Renal cortex interstitium (tissue), 11 donors: Measurements from ENCODE around the gene UPP1. TPM values are rescaled to one million over a fixed set of nuclear protein-coding genes. Genes with fewer than 3 reads are reported as not detected.
A peak's percentile ranks its signal among the peaks of the same experiment; 100 is the strongest.
"Not testable (repeated sequence)": the region's sequence is repeated elsewhere in the genome, so short reads cannot be mapped to it uniquely, and the experiment has no call there.

Experiments used
- DNase-seq, 11 donors: peaks; one replicate each; pipeline ENCODE4 v3.0.0-alpha.2; 2013; ENCODE audit warnings: low read depth in 9 of 11, low spot score in 4 of 11; ENCODE audit errors: extremely low read depth in 1 of 11
- polyA plus RNA-seq, 3 donors: library from polyadenylated mRNA; unstranded; fragments of 120-200 nt; gene quantifications; one replicate each; pipeline ENCODE4 v1.2.1, GENCODE V29; 2013; ENCODE audit not compliant: insufficient read length in 3 of 3

Gene UPP1
- polyA plus RNA-seq, 3 donors: 9.0 to 14.6 (median 11.9) TPM

DNA sequence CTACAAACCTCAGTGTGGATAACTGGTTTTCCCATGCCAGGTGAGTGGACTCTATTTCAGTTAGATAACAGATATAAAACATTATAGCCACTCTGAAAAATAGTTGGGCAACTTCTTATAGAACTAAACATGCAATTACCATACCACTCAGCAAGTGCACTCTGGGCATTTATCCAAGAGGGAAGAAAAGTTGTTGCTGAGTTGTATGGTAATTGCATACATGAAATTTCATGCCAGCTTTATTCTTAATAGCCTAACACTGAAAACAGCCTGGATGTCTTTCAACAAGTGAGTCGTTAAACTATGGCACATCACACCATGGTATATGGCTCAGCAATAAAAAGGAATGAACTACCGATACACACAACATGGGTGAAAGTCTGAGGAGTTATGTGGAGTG, 10.6 kb upstream of the UPP1 start:
- DNase-seq: no peak

GRCh38 chr7:48082378-48082777, 6.7 kb upstream of the UPP1 start:
- DNase-seq: not testable (repeated sequence)

DNA sequence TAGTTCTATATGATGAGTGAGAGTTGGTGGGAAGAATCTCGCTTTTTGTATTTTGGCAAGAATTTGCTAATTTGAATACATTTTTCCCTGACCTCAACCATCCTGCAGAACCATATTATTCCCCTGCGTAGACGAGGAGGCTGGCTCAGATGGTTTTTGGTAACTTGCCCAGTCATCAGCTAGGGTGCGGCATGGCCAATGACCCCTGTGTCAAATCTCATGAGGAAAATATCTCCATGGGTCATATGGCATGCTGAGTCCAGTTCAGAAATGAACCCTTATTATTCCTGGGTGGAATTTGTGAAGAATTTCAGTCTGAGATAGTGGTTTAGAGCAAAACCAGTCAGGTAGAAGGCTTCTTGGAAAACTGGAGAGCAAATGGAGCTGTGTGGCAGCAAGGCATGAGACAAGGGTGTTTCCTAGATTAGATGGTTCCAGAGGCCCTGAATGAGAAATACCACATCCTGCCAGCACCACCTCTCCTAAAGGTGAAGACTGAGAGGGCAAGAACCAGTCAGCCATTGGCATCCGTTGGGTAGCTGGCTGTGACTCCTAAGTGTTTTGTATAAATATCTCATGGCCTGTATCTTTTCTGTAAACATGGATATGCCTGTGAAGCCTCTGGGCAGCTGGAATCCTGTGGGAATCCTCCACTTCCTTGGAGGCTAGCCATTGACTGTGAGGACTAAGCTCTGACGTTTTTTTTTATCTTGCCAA, 5.8 kb upstream of the UPP1 start:
- no peak for DNase-seq

DNA sequence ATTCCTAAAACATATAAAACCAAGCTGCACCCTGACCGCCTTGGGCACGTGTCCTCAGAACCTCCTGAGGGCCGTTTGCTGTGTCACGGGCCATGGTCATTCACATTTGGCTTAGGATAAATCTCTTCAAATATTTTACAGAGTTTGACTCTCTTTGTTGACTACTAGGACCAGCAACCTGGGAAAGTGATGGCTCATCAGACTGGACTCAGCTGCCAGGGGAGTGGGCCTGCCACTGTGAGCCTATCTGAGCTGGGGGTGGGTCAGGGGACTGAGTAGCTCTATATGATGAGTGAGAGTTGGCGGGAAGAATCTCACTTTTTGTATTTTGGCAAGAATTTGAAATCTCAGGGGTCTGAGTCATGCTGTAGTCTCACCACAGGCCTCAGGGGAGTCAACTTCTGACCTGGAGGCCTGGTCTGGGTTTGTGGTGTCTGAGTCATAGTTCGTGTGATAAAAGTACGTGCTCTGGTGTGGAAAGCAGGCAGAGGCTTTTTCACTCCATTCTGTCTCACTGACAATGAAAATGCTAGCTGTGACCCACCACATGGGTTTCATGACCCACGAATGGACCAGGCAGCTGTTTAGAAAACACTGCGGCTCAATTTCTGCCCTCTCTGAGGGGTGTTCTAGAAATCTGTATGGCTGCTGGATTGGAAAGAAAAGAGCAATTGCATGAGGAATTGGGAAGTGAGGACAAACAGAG, 4.2 kb upstream of the UPP1 start:
- DNase-seq: no peak

DNA sequence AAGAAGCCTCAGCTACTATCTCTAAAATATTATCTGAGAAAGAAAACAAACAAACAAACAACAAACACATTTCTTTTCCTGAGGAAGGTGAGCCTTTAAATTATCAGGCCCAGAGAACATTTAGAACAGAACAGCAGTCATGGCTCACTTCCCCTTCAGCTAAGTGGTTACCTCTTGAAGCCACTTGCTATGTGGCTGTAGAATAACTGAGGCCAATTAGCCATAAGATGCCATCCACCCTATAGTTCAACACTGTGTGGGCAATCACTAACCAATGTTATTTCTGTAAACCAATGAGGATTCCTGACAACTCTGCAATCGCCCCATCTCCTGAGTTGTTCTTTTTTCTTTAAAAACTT, 3.7 kb upstream of the UPP1 start:
- DNase-seq: no peak

- DNase-seq: no peak
These were observed 3.1 kb upstream of the UPP1 start for GRCh38 chr7:48085942-48086341.

DNA sequence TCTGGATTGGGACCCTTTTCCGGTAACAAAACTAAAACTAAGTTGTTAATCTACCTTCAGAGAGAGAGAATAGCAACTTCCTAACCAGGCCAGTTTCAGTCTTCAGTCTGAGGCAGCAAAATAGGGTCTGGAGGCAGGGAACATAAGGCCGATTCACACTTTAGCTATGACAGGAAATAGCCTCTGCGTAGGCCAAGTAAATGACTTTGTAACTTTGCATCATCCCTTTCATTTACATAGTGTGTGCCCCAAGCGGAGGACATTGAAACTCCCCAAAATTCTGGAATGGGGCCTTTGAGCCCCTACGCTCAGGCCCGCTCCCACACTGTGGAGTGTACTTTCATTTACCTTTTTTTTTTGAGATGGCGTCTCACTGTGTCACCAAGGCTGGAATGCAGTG, 1.7 kb upstream of the UPP1 start:
- no peak for DNase-seq

DNA sequence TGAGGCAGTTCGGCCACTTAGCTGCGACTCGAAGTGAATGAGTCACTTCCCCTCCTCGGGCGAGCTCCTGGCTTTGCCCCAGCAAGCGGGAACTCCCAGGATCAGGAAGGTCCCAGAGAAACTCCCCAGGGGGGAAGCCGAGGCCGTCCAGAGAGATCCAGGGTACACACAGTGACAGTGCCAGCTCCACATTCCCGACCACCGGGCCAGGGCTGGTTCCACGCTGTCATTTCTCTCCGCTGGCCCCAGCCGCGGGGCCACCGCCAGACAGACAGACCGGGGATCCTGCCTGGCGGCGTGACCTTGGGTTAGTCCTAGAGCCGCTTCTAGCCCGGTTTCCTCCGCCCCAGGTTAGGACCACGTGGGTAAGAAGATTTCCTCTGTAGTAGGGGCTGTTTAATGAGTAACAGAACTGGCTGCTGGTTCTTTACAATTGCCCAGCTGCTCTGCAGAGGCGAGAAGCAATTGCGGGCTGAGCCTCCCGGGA, 463 bp upstream of the UPP1 start:
- DNase-seq: peak in 9 of 11 donors; percentile 49 to 88 (median 63)

DNA sequence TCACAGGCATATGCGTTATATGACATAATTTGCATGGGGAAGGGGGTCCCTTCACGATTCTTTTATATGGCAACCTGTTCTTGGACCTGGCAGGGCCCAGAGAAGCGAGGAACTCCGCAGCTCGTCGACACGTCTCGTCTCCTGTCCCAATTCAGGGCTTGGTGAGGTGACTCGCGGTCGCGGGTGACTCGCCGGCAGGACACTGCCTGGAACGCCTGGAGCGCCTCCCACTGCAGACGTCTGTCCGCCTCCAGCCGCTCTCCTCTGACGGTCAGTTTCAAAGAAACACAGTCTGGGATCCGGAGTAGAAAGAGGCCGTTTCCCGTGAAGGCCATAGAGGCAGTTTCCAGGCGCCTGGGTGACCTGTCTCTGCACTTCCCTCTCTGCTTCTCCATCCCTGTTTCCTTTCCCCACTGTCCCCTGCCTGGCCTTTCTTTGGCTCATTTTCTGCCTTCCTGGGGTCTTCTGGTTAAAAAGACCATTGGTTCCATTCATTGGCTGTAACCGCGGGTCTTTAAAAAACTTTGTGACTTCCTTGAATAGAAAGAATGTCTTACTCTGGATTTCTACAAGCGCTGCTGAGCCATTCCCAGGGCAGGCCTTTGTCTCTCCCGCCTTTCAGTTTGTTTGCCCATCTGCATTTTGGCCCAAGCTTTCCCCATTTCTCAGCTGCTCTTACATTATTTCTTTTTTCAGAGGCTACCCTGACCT, 1.2 kb downstream of the UPP1 start:
- peak in 2 of 11 donors; percentile 17 to 19 for DNase-seq

DNA sequence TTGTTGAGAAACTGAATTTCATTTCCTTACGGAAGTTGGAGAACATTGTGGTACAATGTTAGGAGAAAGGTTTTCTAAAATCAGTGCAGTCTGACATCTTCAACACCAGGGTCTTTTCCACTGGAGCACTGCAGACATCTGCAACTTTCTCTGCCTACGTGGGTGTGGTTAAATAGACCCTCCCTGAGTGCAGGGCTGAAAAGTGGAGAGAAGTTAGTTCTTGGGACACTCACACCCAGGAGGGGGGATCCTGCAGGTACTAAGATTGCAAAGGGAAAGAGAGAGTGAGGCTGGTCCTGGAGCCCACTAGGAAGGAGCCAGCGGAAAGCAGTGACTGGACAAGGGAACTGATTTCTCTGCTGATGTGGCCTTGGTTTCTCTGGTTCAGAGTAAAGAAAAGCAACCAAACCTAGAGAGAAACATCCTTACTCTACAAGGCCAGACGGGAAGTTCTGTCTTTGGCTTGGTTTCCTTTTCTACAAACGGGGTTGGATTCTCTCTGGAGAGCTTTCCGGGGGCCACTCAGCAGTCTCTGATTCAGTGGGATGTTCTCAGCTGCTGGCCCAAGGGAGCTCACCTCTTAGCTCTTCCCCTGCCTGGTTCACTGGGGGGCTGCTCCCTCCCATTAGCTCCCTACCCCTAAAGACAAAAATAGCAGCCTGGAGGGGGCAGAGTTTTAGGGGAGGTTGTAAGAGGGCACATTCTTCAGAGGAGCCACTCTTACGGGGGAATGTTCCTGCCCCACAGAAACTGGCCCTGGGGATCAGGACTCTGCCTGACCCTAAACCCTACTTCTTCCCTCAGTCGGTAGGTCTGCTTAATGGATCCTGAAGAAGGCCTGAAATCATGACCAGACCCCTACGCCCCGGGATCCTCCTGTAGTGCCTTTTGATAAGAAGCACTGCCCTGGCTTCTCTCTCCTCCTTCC, 2.7 kb downstream of the UPP1 start:
- no peak for DNase-seq

DNA sequence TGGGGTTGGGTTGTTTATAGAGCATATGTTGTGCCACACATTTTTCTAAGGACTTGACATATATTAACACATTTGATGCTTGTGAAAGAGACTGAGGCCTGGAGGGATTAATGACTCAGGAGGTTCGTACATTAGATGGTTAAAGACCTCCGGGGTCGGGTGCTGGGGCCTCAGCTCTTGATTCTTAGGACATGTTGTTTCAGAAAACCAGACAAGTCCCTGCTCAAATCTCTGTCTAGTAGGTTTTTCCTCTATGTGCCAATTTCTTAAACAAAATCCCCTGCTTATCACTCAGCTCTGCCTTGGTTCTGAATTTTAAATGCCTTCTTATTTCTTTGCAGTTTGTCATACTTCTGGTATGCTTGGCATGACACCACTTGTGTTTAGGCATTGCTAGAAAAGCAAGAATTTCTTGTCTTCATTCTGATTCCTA, 5.8 kb downstream of the UPP1 start:
- no peak for DNase-seq

GRCh38 chr7:48096273-48096672, 7.2 kb downstream of the UPP1 start:
- DNase-seq: no peak

DNA sequence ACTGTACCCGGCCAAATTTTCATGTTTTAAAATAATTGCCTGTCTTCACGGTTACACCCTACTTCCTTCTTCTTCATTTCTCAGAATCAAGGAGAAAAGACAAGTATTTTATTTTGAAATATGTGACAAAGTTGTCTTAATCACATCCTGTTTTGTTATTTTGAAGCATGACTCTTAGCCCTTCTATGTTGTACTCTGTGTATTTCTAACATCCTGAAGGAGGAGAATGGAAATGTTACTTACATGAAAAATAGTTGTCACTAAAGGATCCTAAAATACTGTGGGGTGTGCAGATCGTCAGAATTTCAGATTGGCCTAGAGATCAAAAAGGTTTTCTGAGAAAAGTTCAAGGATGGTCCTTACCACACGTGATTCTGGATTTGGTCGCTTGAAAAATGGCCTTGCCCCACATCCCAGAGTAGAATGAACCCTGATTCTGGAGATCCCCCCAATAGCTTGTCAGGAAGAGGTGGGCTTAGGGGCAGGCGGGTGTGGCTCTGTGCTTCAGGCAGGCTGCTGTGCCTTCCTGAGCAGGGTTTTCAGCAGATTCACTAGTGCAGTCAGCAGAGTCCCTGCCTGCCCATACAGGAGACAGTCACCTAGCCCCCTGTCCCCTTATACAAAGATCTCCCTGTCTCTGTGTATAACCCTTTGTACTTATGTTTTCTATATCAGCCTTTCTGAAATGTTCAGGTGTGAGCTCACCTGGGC, 8.6 kb downstream of the UPP1 start:
- no peak for DNase-seq

- DNase-seq: no peak
These were observed 9.8 kb downstream of the UPP1 start for GRCh38 chr7:48098846-48099245.

GRCh38 chr7:48099781-48100180, 10.7 kb downstream of the UPP1 start:
- DNase-seq: no peak

DNA sequence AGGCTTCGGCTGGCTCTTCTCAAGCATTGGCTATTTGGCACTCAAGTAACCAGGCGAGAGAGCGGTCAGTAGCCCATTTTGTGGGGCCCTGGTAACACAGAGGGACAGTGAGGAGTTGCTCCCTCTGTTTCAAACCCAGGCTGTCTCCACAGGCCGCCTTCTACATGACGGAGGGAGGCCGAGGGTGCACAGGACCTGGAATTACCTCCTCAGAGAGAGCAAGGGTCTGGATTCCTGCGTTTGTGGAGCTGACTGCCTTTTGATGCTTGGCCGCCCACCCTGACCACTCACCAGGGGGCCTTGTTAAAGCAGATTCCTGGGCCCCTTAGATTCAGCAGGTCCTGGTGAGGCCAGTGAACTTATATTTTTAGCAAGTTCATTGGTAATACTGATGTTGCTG, 12.3 kb downstream of the UPP1 start:
- no peak for DNase-seq

- no peak for DNase-seq
These were observed 12.9 kb downstream of the UPP1 start for GRCh38 chr7:48101968-48102367.

GRCh38 chr7:48102530-48102929, 13.5 kb downstream of the UPP1 start:
- DNase-seq: no peak
